NB4 (cell line): ENCODE results near the gene PXMP4.
A peak's percentile ranks its signal among the peaks of the same experiment; 100 is the strongest.
"Not testable (repeated sequence)": the region's sequence is repeated elsewhere in the genome, so short reads cannot be mapped to it uniquely, and the experiment has no call there.

ENCODE experiments used
- DNase-seq: peaks from one replicate; pipeline ENCODE4 v3.0.0; 2010; ENCODE audit warnings: low read depth
- H3K4me3 ChIP-seq: one replicate; pipeline ENCODE4 v1.5.1; 2011; ENCODE audit warnings: mild to moderate bottlenecking, low read depth, low read length, moderate library complexity
- MYC ChIP-seq: IDR thresholded peaks from 2 replicates; pipeline ENCODE4 v1.6.1; 2011; ENCODE audit warnings: low read depth, low read length
- POLR2A ChIP-seq: IDR thresholded peaks from 2 replicates; pipeline ENCODE4 v1.6.1; 2011; ENCODE audit warnings: mild to moderate bottlenecking; ENCODE audit not compliant: insufficient read length; ENCODE audit errors: extremely low read depth
- TF ChIP-seq, protein P1 (sequence below): IDR thresholded peaks from one replicate; pipeline ENCODE4 v1.5.1; 2012; ENCODE audit warnings: low read depth, low read length
- TF ChIP-seq, protein P2 (sequence below): IDR thresholded peaks from 2 replicates; pipeline ENCODE4 v1.6.1; 2011; ENCODE audit warnings: low read depth, low read length

PXMP4 gene

DNA sequence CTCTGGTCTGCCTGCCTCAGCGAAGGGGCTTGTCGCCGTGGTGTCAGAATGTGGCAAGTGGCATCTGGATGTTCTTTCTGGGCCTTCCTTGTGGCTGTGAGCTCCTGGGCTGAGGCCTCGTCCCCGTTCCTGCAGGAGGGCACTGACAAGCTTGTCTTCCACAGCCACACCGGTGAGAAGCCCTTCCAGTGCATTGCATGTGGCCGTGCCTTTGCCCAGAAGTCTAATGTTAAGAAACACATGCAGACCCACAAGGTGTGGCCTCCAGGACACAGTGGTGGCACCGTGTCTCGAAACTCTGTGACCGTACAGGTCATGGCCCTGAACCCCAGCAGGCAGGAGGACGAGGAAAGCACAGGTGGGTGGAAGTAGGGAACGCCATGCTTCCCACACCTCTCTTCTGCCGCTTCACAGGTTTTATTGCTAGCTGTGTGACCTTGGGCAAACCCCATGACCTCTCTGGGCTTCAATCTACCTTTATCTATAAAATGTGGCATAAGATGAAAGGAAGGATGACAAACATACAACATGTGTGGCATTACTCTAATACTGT is 41.7 kb upstream of the PXMP4 start:
- TF ChIP-seq POLR2A = no peak
- TF ChIP-seq, protein P1, sequence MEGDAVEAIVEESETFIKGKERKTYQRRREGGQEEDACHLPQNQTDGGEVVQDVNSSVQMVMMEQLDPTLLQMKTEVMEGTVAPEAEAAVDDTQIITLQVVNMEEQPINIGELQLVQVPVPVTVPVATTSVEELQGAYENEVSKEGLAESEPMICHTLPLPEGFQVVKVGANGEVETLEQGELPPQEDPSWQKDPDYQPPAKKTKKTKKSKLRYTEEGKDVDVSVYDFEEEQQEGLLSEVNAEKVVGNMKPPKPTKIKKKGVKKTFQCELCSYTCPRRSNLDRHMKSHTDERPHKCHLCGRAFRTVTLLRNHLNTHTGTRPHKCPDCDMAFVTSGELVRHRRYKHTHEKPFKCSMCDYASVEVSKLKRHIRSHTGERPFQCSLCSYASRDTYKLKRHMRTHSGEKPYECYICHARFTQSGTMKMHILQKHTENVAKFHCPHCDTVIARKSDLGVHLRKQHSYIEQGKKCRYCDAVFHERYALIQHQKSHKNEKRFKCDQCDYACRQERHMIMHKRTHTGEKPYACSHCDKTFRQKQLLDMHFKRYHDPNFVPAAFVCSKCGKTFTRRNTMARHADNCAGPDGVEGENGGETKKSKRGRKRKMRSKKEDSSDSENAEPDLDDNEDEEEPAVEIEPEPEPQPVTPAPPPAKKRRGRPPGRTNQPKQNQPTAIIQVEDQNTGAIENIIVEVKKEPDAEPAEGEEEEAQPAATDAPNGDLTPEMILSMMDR = no peak
- TF ChIP-seq, protein P2, sequence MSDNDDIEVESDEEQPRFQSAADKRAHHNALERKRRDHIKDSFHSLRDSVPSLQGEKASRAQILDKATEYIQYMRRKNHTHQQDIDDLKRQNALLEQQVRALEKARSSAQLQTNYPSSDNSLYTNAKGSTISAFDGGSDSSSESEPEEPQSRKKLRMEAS = no peak
- no peak for TF ChIP-seq MYC
- no peak overlapping the region for H3K4me3 ChIP-seq
- no peak for DNase-seq

DNA sequence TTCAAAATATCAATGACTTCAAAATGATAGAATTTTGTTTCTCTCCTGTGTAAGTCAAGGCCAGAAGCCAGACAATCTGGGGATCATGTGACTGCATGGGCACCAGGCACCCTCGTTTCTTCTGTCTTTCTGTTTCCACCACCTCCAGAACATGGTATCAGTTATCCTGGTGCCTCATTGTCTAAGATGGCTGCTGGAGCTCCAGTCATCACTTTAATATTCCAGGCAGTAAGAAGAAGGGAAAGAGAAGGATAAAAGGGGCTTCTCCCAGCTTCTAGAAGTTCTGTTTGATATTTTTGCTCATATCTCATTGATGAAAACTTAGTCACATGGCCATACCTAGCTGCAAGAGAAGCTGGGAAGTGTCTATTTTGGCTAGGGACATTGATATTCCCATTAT is 37.3 kb upstream of the PXMP4 start:
- TF ChIP-seq, protein P2 = no peak
- TF ChIP-seq MYC = no peak
- TF ChIP-seq, protein P1 = no peak
- no peak for TF ChIP-seq POLR2A
- no peak for DNase-seq
- H3K4me3 ChIP-seq = no peak overlapping the region

GRCh38 chr20:33757046-33757445 is 36.9 kb upstream of the PXMP4 start:
- no peak for DNase-seq
- H3K4me3 ChIP-seq = no peak overlapping the region
- TF ChIP-seq MYC (no peak), POLR2A (no peak)
- TF ChIP-seq, protein P2 = no peak
- TF ChIP-seq, protein P1 = no peak

- DNase-seq = peak; percentile 38
- not testable (repeated sequence) for H3K4me3 ChIP-seq
Observed at GRCh38 chr20:33755936-33756490, 35.9 kb upstream of the PXMP4 start.

DNA sequence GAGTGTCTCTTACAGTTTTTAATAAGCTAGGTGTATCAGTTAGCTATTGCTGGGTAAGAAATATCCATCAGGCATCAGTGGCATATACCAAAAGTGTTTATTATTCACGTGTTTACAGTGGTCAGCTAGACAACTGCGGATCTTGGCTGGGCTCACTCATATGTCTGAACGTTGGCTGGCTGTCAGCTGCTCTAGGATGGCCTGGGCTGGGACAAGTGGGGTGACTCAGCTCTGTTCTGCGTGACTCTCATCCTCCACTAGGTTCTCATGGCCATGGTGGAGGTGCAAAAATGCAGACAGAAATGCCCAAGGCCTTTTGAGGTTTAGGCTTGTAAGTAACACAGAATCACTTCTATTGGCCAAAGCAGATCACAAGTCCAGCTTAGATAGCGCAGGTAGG is 33.7 kb upstream of the PXMP4 start:
- TF ChIP-seq POLR2A (no peak), MYC (no peak)
- TF ChIP-seq, protein P2 = no peak
- TF ChIP-seq, protein P1 = no peak
- no peak overlapping the region for H3K4me3 ChIP-seq
- DNase-seq = no peak

DNA sequence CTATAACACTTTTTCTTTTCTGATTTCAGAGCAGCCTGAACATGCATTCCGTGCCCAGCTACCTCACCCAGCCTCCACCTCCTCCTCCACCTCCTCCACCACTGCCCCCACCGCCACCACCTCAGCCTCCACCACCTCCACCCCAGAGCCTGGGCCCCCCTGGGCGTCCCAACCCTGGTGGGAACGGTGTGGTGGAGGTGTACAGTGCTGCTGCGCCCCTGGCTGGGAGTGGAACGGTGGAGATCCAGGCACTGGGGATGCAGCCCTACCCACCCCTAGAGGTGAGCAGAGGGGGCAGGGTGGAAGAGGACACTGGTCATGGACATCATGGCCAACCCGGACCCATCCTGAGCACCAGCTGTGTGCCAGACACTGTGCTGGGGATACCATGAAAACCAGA is 33.0 kb upstream of the PXMP4 start:
- no peak for DNase-seq
- no peak overlapping the region for H3K4me3 ChIP-seq
- TF ChIP-seq, protein P2 = no peak
- no peak for TF ChIP-seq POLR2A
- TF ChIP-seq, protein P1 = no peak
- no peak for TF ChIP-seq MYC
